GM12865 (cell line): Measurements from ENCODE around the gene TNRC6B.
"Not testable (repeated sequence)": the region's sequence is repeated elsewhere in the genome, so short reads cannot be mapped to it uniquely, and the experiment has no call there.

ENCODE experiments used
- DNase-seq: peaks from one replicate; pipeline ENCODE4 v3.0.0; 2010; ENCODE audit warnings: low read depth
- H3K4me3 ChIP-seq: 2 replicates; pipeline ENCODE4 v1.5.1; 2011; ENCODE audit warnings: mild to moderate bottlenecking, low read depth, low read length, control low read depth
- TF ChIP-seq, protein P1 (sequence below): IDR thresholded peaks from 2 replicates; pipeline ENCODE4 v1.5.1; 2011; ENCODE audit warnings: low read length, control low read depth, low read depth, inconsistent platforms; ENCODE audit not compliant: insufficient read depth; ENCODE audit errors: missing control alignments

TNRC6B gene

GRCh38 chr22:40153192-40153591, 24.5 kb upstream of the TNRC6B start:
- TF ChIP-seq, protein P1, sequence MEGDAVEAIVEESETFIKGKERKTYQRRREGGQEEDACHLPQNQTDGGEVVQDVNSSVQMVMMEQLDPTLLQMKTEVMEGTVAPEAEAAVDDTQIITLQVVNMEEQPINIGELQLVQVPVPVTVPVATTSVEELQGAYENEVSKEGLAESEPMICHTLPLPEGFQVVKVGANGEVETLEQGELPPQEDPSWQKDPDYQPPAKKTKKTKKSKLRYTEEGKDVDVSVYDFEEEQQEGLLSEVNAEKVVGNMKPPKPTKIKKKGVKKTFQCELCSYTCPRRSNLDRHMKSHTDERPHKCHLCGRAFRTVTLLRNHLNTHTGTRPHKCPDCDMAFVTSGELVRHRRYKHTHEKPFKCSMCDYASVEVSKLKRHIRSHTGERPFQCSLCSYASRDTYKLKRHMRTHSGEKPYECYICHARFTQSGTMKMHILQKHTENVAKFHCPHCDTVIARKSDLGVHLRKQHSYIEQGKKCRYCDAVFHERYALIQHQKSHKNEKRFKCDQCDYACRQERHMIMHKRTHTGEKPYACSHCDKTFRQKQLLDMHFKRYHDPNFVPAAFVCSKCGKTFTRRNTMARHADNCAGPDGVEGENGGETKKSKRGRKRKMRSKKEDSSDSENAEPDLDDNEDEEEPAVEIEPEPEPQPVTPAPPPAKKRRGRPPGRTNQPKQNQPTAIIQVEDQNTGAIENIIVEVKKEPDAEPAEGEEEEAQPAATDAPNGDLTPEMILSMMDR = no peak
- no peak overlapping the region for H3K4me3 ChIP-seq
- DNase-seq = no peak

- no peak overlapping the region for H3K4me3 ChIP-seq
- no peak for DNase-seq
- TF ChIP-seq, protein P1 = no peak
Measured at GRCh38 chr22:40153705-40154104, 24.0 kb upstream of the TNRC6B start.

GRCh38 chr22:40156001-40156516, 21.7 kb upstream of the TNRC6B start:
- no peak overlapping the region for H3K4me3 ChIP-seq
- peak; percentile 21 for DNase-seq
- TF ChIP-seq, protein P1 = no peak

GRCh38 chr22:40156682-40157081, 21.0 kb upstream of the TNRC6B start:
- DNase-seq, H3K4me3 ChIP-seq: not testable (repeated sequence)

DNA sequence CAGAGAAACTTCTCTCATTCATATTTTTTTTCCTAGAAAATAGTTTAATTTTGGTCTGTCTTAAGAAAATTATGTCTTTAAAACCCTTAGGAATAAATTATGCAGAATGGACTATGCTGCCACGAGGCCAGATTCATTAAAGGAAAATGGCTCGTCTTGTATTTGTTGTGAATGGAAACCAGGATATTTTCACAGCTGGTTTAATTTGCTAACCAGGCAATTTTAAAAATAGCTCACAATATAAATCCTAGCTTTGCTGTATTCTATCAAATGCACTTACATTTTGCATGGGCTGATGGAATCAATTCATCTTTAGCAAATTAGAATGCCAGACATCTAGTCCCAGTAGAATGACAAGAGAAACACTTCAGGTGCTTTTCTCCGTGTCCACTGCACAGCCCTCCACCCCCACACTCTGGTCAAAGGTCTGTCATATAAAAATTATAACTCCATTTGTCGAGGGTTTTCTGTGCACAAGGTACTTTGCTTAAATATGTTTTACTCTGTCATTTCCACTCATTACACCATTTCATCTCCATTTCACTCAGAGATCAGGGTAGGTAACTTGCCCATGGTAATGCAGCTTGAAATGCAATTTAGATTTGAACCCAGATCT, 20.3 kb upstream of the TNRC6B start:
- H3K4me3 ChIP-seq = no peak overlapping the region
- TF ChIP-seq, protein P1 = no peak
- DNase-seq = no peak

- TF ChIP-seq, protein P1 = no peak
- no peak for DNase-seq
- no peak overlapping the region for H3K4me3 ChIP-seq
Measured at GRCh38 chr22:40161194-40161593, 16.5 kb upstream of the TNRC6B start.

GRCh38 chr22:40165537-40165936, 12.2 kb upstream of the TNRC6B start:
- not testable (repeated sequence) for DNase-seq, H3K4me3 ChIP-seq

GRCh38 chr22:40175611-40176244, 2.0 kb upstream of the TNRC6B start:
- TF ChIP-seq, protein P1 = no peak
- H3K4me3 ChIP-seq = no peak overlapping the region
- DNase-seq = no peak
